Stimulated activated naive CD8-positive, alpha-beta T cell treated with anti-CD3 and anti-CD28 coated beads, Interleukin-15, Interleukin-2, amounts not matched to agents 100 U/mL and 50 U/mL, for 24 hours (primary cell): ENCODE results near the gene INPP5F.
"Not testable (repeated sequence)": the region's sequence is repeated elsewhere in the genome, so short reads cannot be mapped to it uniquely, and the experiment has no call there.

ENCODE experiments used
- ATAC-seq: fragments of 150-1000 bp; cut with Tn5 transposase; one replicate; pipeline ENCODE4 v1.10.0; 2021
- DNase-seq: peaks from one replicate; pipeline ENCODE4 v3.0.0; 2021

Gene INPP5F

DNA sequence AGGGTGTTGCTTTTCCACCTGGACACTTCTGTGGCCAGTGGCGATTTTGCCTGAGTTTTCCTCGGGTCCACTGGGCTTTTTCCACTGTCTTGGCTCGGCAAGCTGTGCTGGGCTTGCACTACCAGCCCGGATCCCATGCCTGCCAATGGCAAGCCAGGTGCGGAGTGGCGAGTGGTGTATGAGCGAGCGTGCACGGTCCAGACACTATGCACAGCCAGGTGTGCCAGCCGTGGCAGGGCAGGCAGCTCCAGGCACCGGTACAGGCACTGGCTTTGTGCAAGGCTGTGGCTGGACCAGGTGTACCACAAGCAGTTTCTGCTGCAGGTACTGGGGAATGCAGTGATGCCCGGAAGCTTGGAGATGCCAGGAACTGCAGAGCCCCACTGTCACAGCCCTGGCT lies 22.1 kb downstream of the INPP5F start:
- no peak for ATAC-seq

GRCh38 chr10:119748871-119749270 lies 23.0 kb downstream of the INPP5F start:
- ATAC-seq (no peak), DNase-seq (no peak)

More for the DNA sequence above, 22.1 kb downstream of the INPP5F start:
- no peak for DNase-seq

DNA sequence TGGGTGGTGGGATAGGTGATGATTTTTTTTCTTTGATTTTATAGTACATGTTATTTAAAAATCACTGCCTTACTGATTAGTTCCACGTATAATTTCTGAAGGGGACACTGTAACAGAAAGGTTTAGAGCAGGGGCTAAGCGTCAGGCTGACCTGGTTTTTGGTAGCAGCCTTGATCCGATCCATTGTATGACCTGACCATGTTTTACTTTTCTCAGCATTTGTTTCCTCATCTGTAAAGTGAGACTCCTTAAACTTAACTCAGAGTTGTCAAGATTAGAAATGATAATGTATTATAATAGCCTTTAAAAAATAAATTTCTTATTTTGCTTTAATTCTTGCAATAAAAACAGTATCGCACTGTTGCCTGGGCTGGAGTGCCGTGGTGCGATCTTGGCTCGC lies 23.6 kb downstream of the INPP5F start:
- DNase-seq (no peak), ATAC-seq (no peak)

DNA sequence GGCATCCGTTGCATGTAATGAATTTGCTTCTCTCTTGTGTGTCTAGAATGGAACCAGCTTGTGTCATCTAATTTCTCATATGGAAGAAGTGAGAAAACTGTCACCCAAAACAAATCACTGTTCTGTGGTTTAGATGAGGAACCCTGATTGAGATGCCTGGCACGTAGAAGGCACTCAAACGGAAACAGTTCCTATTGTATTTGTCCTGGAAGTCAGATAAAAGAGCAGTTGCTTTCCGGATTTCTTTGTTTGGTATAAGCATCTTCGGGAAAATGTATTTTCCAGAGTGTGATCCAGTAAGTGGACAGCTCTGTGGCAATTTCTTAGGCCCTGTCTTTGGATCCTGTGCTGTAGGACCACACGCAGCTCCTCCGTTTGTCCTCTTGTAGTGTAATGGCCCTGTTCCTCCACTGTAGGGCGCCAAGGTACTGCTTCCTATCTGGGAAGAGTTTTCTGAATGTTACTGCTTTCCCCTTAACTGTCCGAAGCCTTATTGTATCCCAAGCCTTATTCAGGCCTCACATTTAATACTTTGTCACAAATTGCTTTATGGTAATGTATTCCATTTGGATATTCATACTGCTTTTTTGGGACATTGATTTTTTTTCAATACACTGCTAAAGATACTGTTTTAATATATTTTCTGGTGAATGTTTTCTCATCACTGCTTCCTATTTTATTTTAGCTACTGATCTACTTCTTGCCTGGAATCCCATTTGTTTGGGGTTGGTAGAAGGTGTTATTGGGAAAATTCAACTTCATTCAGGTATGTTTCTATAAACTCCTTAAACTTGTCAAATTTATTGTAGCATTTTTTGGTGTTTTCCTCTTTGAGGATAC lies 24.8 kb downstream of the INPP5F start:
- ATAC-seq = peak; percentile 95

DNA sequence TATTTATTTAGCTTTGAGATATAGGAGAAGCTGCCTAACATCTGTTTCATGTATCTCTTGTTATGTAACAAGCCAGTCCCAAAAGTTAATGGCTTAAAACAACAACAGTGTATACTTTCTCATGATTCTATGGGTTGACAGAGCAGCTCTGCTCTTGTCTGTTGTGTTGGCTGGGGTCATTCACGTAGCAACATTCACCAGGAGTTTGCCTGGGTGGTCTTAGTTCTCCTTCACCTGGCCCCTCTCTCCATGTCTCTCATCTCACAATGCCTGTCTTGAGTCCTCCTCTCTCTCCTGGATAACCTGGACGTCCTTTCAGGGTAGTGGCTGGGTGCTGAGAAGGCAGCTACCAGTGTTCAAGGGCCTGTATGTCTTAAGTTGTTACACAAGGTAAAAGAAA lies 27.5 kb downstream of the INPP5F start:
- ATAC-seq (no peak), DNase-seq (no peak)

More for the DNA sequence above, 24.8 kb downstream of the INPP5F start:
- peak; percentile 58 for DNase-seq

GRCh38 chr10:119754085-119754484 lies 28.2 kb downstream of the INPP5F start:
- ATAC-seq = no peak
- DNase-seq = no peak

DNA sequence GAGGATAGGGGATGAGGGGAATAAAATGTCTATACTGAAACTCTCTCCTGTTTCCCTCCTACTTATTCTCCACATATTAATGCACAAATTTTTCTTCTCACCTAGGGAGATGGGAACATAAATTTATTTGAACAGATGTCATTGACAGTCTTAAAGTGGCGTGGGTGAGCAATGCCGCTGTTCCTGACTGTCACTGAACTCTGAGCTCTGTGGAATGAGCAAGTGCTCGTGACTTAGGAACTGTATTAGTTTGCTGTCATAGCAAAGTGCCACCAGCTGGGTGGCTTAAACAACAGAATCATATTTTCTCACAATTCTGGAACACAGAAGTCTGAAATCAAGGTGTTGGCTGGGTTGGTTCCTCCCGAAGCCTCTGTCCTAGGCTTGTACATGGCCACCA lies 29.1 kb downstream of the INPP5F start:
- DNase-seq = no peak

GRCh38 chr10:119755446-119755845 lies 29.6 kb downstream of the INPP5F start:
- no peak for DNase-seq

More for the DNA sequence above, 29.1 kb downstream of the INPP5F start:
- no peak for ATAC-seq

GRCh38 chr10:119758448-119759195 lies 32.8 kb downstream of the INPP5F start:
- DNase-seq = no peak
- ATAC-seq = no peak

More at GRCh38 chr10:119755446-119755845, 29.6 kb downstream of the INPP5F start:
- ATAC-seq = no peak

DNA sequence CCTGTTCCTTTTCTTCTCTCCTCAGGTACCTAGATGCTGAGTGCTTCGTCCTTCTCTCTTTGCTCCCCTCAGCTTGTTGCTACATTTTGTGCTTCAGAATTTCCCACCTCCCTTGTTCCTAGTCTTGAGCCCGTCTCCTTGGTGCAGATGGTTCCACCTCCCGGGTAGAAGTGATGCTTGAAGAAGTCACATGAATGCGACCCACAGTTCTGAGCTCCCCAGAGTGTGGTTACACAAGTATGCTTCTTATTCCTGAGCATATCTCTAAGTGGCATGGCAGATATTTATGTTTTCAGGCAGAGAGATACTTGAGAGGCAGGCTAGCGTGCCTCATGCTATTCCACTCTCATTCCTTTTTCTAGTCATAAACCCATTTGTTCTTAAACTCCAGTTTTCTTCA lies 34.0 kb downstream of the INPP5F start:
- ATAC-seq (no peak), DNase-seq (no peak)

DNA sequence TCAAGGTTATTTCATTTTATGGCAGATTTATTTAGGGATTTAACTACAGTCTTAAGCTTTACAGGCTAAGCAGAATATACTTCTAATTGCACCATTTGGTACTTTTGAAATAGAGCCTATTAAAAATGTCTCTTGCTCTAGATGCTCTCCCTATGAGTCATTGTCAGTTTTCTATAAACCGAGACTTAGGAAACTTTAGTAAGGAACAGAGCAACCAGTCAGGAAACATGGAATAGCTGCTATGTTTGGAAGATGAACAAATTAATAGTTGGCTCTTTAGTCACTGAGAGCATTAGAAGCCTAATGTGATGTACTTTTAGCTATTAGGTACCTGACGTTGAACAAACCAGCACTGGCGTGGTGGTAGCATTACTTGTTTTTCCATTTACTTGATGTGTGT lies 35.3 kb downstream of the INPP5F start:
- no peak for DNase-seq
- ATAC-seq = no peak

- ATAC-seq = no peak
- DNase-seq = no peak
Observed at GRCh38 chr10:119762035-119762434, 36.2 kb downstream of the INPP5F start.

DNA sequence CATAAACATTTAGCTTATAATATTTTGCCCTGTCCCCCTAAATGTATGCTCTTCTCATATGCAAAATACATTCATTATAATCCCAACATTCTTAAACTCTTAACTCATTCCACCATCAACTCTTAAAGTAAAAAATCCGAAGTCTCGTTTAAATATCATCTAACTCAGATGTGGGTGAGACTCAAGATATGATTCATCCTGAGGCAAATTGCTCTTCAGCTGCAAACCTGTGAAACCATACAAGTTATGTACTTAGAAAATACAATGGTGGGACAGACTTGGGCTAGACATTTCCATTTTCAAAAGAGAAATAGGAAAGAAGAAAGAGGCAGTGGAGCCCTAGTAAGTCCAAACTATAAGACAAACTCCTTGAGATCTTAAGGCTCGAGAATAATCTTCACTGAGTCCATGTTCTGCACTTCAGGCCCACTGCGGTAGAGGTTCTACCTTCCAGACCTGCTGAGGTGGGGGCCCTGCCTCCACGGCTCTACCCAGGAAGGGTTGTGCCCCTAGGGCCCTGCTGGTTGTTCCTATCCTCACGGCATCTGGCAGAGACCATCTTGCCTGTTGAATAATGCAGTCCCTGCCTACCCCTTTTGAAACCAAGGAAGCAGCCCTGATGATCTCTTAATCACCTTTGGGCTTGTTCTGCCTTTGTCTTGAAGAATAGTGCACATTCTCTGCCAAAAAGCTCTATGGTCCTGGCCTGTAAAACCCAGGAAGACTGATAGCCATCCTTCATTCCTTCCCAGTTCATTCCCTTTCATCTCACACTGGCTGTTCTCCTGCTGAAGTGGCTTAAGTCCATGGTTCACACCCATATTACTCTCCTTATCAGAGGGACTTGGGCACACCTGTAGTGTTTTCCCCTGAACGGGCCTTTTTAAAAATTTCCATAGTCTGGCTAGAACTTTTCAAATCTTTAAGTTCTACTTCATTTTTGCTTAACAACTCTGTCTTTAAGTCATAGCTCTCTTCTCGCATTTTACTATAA lies 37.3 kb downstream of the INPP5F start:
- ATAC-seq = peak; percentile 69

GRCh38 chr10:119768455-119769094 lies 42.7 kb downstream of the INPP5F start:
- DNase-seq (no peak), ATAC-seq (no peak)

More for the DNA sequence above, 37.3 kb downstream of the INPP5F start:
- no peak for DNase-seq

- no peak for DNase-seq
- ATAC-seq = no peak
Observed at GRCh38 chr10:119769886-119770285, 44.0 kb downstream of the INPP5F start.

DNA sequence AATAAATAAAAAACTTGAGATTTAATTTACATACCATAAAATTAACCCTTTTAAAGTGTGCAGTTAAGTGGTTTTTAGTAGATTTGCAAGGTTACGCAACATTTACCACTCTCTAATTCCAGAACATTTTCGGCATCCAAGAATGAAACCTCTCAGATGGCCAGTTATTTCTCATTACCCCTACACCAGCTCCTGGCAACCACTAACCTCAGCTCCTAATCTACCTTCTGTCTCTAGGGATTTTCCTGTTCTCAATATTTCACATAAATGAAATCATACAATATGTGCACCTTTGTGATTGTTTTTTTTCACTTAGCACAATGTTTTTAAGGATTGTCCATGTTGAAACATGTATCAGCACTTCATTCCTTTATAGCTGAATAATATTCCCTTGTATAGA lies 45.1 kb downstream of the INPP5F start:
- no peak for ATAC-seq
- DNase-seq = no peak

GRCh38 chr10:119772334-119772733 lies 46.5 kb downstream of the INPP5F start:
- DNase-seq = no peak
- ATAC-seq = no peak

DNA sequence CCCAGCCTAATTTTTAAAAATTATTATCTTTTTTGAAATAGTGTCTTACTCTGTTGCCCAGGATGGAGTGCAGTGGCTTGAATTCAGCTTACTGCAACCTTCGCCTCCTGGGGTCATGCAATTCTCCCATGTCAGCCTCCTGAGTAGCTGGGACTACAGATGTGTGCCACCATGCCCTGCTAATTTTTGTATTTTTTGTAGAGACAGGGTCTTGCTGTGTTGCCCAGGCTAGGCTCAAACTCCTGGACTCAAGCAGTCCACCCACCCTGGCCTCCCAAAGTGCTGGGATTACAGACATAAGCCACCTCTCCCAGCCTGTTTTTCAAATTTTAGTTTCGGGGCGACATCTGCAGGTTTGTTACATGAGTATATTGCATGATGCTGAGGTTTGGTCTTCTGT lies 47.2 kb downstream of the INPP5F start:
- not testable (repeated sequence) for ATAC-seq, DNase-seq

- ATAC-seq = peak; percentile 61
- no peak for DNase-seq
Observed at GRCh38 chr10:119775529-119775928, 49.7 kb downstream of the INPP5F start.

DNA sequence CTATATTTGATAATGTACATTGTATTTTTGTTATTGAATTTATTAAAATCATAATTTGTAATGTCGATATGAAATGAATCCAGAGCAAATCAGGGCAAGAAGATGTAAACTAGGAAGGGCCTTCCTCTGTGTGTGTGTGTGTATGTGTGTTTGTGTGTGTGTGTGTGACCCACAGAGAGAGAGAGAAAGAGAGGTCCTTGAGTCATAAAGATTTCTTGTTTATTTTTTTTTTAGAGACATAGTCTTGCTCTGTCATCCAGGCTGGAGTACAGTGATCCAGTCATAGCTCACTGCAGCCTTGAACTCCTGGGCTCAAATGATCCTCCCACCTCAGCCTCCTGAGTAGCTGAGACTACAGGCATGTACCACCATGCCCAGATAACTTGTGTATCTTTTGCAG lies 50.7 kb downstream of the INPP5F start:
- DNase-seq (no peak), ATAC-seq (no peak)

GRCh38 chr10:119777686-119778085 lies 51.8 kb downstream of the INPP5F start:
- no peak for DNase-seq
- ATAC-seq = no peak
